Vagina (tissue), 2 donors: Measurements from ENCODE around the gene SLC2A6. TPM values are rescaled to one million over a fixed set of nuclear protein-coding genes. Genes with fewer than 3 reads are reported as not detected.

Source experiments
- DNase-seq, 2 donors: peaks; one replicate each; pipeline ENCODE4 v3.0.0-alpha.2; 2017; ENCODE audit errors: extremely low spot score in 2 of 2
- H3K27ac ChIP-seq: fragments of 200-600 bp; sonication (generic); one replicate; pipeline ENCODE4 v1.5.1; 2019
- H3K27me3 ChIP-seq: fragments of 200-600 bp; sonication (generic); one replicate; pipeline ENCODE4 v1.5.1; 2019
- H3K36me3 ChIP-seq, 2 donors: fragments of 200-600 bp; sonication (generic); one replicate each; pipeline ENCODE4 v1.5.1; 2017 to 2019
- H3K4me1 ChIP-seq: fragments of 200-600 bp; sonication (generic); one replicate; pipeline ENCODE4 v1.5.1; 2019
- H3K4me3 ChIP-seq, 2 donors: fragments of 200-600 bp; sonication (generic); 1 replicate in 1 of 2; 2 replicates in 1 of 2; pipeline ENCODE4 v1.5.1; 2016 to 2019
- H3K9me3 ChIP-seq: fragments of 200-600 bp; sonication (generic); one replicate; pipeline ENCODE4 v1.5.1; 2019
- CTCF ChIP-seq, 3 experiments: fragments of 450-650 bp in 2 of 3; fragments of 200-600 bp in 1 of 3; sonication (generic) in 1 of 3; IDR thresholded peaks; one replicate each; pipeline ENCODE4 v1.5.1; 2017 to 2019; ENCODE audit warnings: antibody characterized with exemption in 3 of 3, mild to moderate bottlenecking in 2 of 3, moderate library complexity in 2 of 3
- POLR2A ChIP-seq, 2 donors: fragments of 450-650 bp; IDR thresholded peaks; one replicate each; pipeline ENCODE4 v1.6.1; 2017; ENCODE audit warnings: antibody characterized with exemption in 2 of 2, mild to moderate bottlenecking in 2 of 2, moderate library complexity in 2 of 2
- POLR2AphosphoS5 ChIP-seq, 2 donors: sonication (generic); formaldehyde crosslinking; IDR thresholded peaks; one replicate each; pipeline ENCODE4 v1.9.0; 2017; ENCODE audit warnings: antibody characterized with exemption in 2 of 2, mild to moderate bottlenecking in 2 of 2, low read depth in 1 of 2; ENCODE audit not compliant: insufficient read depth in 1 of 2
- intact Hi-C: fragments of 100-400 bp; cut with DNase I; formaldehyde crosslinking; loops from one replicate; pipeline ENCODE4 v1.15.1; 2023
- total RNA-seq: library from RNA; depleted of rRNA; stranded (reverse); fragments of >200 nt; gene quantifications from one replicate; pipeline ENCODE4 v1.2.3, GENCODE V29; 2016

Gene SLC2A6
- total RNA-seq, 1 donor from 2014 or later: 3.7 TPM

- intact Hi-C loops: no loop called here
- no peak overlapping the region for H3K4me3 ChIP-seq
- no peak for DNase-seq
- TF ChIP-seq POLR2A (IDR thresholded peaks at IDR 0.05) (no peak), CTCF (IDR thresholded peaks at IDR 0.05) (no peak), POLR2AphosphoS5 (IDR thresholded peaks at IDR 0.05; ENCODE audit: insufficient read depth in 1 of 2, low read depth in 1 of 2) (no peak)
- H3K4me1 ChIP-seq: no peaks in the 10 kb centered on the region
- no peak overlapping the region for H3K27ac ChIP-seq
- H3K9me3 ChIP-seq: no peaks in the 10 kb centered on the region
- H3K27me3 ChIP-seq: no peaks in the 10 kb centered on the region
- H3K36me3 ChIP-seq: no peaks in the 10 kb centered on the region
Measured at GRCh38 chr9:133440874-133441273, 38.0 kb downstream of the SLC2A6 start.

GRCh38 chr9:133439337-133439736 lies 39.6 kb downstream of the SLC2A6 start:
- Histone ChIP-seq H3K9me3 (no peaks in the 10 kb centered on the region), H3K36me3 (no peaks in the 10 kb centered on the region), H3K4me3 (no peak overlapping the region), H3K27ac (no peak overlapping the region), H3K27me3 (no peaks in the 10 kb centered on the region), H3K4me1 (no peaks in the 10 kb centered on the region)
- intact Hi-C loops: no loop called here
- no peak for TF ChIP-seq CTCF (IDR thresholded peaks at IDR 0.05)
- TF ChIP-seq POLR2AphosphoS5 (IDR thresholded peaks at IDR 0.05; ENCODE audit: insufficient read depth in 1 of 2, low read depth in 1 of 2): no peak
- TF ChIP-seq POLR2A (IDR thresholded peaks at IDR 0.05): no peak
- DNase-seq: no peak

GRCh38 chr9:133437753-133438531 lies 41.0 kb downstream of the SLC2A6 start:
- TF ChIP-seq POLR2A (IDR thresholded peaks at IDR 0.05) (no peak), POLR2AphosphoS5 (IDR thresholded peaks at IDR 0.05; ENCODE audit: insufficient read depth in 1 of 2, low read depth in 1 of 2) (no peak), CTCF (IDR thresholded peaks at IDR 0.05) (no peak)

GRCh38 chr9:133436681-133437080 lies 42.2 kb downstream of the SLC2A6 start:
- intact Hi-C loops: no loop called here
- Histone ChIP-seq H3K9me3 (no peaks in the 10 kb centered on the region), H3K27ac (no peak overlapping the region), H3K4me1 (no peaks in the 10 kb centered on the region), H3K36me3 (no peaks in the 10 kb centered on the region), H3K4me3 (no peak overlapping the region), H3K27me3 (no peaks in the 10 kb centered on the region)
- DNase-seq: no peak
- TF ChIP-seq POLR2AphosphoS5 (IDR thresholded peaks at IDR 0.05; ENCODE audit: insufficient read depth in 1 of 2, low read depth in 1 of 2) (no peak), POLR2A (IDR thresholded peaks at IDR 0.05) (no peak), CTCF (IDR thresholded peaks at IDR 0.05) (no peak)

More at GRCh38 chr9:133437753-133438531, 41.0 kb downstream of the SLC2A6 start:
- no peak for DNase-seq
- no peaks in the 10 kb centered on the region for H3K36me3 ChIP-seq
- no peak overlapping the region for H3K27ac ChIP-seq
- no peaks in the 10 kb centered on the region for H3K4me1 ChIP-seq
- no peak overlapping the region for H3K4me3 ChIP-seq
- H3K27me3 ChIP-seq: no peaks in the 10 kb centered on the region
- no peaks in the 10 kb centered on the region for H3K9me3 ChIP-seq
- intact Hi-C loops: no loop called here

- no peak for DNase-seq
- TF ChIP-seq POLR2A (IDR thresholded peaks at IDR 0.05) (no peak), POLR2AphosphoS5 (IDR thresholded peaks at IDR 0.05; ENCODE audit: insufficient read depth in 1 of 2, low read depth in 1 of 2) (no peak), CTCF (IDR thresholded peaks at IDR 0.05) (no peak)
- Histone ChIP-seq H3K36me3 (no peaks in the 10 kb centered on the region), H3K4me1 (peaks cover 8% of the 10 kb centered on the region), H3K27me3 (no peaks in the 10 kb centered on the region), H3K9me3 (no peaks in the 10 kb centered on the region), H3K4me3 (no peak overlapping the region), H3K27ac (no peak overlapping the region)
- intact Hi-C loops: no loop called here
Measured at GRCh38 chr9:133433351-133433843, 45.5 kb downstream of the SLC2A6 start.
